Neutrophil (primary cell): ENCODE data around the gene EEFSEC.

ENCODE experiments used
- H3K27ac ChIP-seq: fragments of 200-600 bp; sonication (generic); 2 replicates; pipeline ENCODE4 v1.5.1; 2016; ENCODE audit warnings: mild to moderate bottlenecking, moderate library complexity
- H3K27me3 ChIP-seq: fragments of 200-600 bp; sonication (generic); 2 replicates; pipeline ENCODE4 v1.6.0; 2016; ENCODE audit warnings: mild to moderate bottlenecking
- H3K36me3 ChIP-seq: fragments of 200-600 bp; sonication (generic); 2 replicates; pipeline ENCODE4 v1.5.1; 2017
- H3K4me1 ChIP-seq, 2 experiments: fragments of 200-600 bp in 1 of 2; sonication (generic) in 1 of 2; 1 replicate in 1 of 2; 2 replicates in 1 of 2; pipeline versions ENCODE4 v1.5.1 to v1.6.1; 2013 to 2016; ENCODE audit warnings: low read depth in 1 of 2, low read length in 1 of 2, mild to moderate bottlenecking in 1 of 2, moderate library complexity in 1 of 2; ENCODE audit not compliant: control insufficient read depth in 1 of 2, insufficient read depth in 1 of 2
- H3K4me3 ChIP-seq, 2 experiments: fragments of 200-600 bp in 1 of 2; sonication (generic) in 1 of 2; 1 replicate in 1 of 2; 2 replicates in 1 of 2; pipeline ENCODE4 v1.5.1; 2013 to 2016; ENCODE audit warnings: low read depth in 1 of 2, low read length in 1 of 2, mild to moderate bottlenecking in 1 of 2, moderate library complexity in 1 of 2
- H3K9me3 ChIP-seq: fragments of 200-600 bp; sonication (generic); 2 replicates; pipeline ENCODE4 v1.5.1; 2016
- CTCF ChIP-seq: fragments of 200-600 bp; sonication (generic); IDR thresholded peaks from 2 replicates; pipeline ENCODE4 v1.5.1; 2016; ENCODE audit warnings: antibody characterized with exemption

The EEFSEC gene

GRCh38 chr3:128201158-128201755 lies 48.0 kb downstream of the EEFSEC start:
- Histone ChIP-seq H3K9me3 (no peaks in the 10 kb centered on the region), H3K27me3 (no peaks in the 10 kb centered on the region), H3K27ac (no peak overlapping the region), H3K36me3 (no peaks in the 10 kb centered on the region), H3K4me3 (no peak overlapping the region), H3K4me1 (no peaks in the 10 kb centered on the region)
- no peak for TF ChIP-seq CTCF

GRCh38 chr3:128203169-128203568 lies 49.9 kb downstream of the EEFSEC start:
- no peaks in the 10 kb centered on the region for H3K36me3 ChIP-seq
- TF ChIP-seq CTCF: no peak

GRCh38 chr3:128205558-128206145 lies 52.4 kb downstream of the EEFSEC start:
- no peak for TF ChIP-seq CTCF
- Histone ChIP-seq H3K4me1 (no peaks in the 10 kb centered on the region), H3K27me3 (no peaks in the 10 kb centered on the region), H3K36me3 (no peaks in the 10 kb centered on the region), H3K4me3 (no peak overlapping the region), H3K27ac (no peak overlapping the region), H3K9me3 (no peaks in the 10 kb centered on the region)

More at GRCh38 chr3:128203169-128203568, 49.9 kb downstream of the EEFSEC start:
- Histone ChIP-seq H3K9me3 (no peaks in the 10 kb centered on the region), H3K4me3 (no peak overlapping the region), H3K4me1 (no peaks in the 10 kb centered on the region), H3K27ac (no peak overlapping the region), H3K27me3 (no peaks in the 10 kb centered on the region)

- no peaks in the 10 kb centered on the region for H3K36me3 ChIP-seq
- H3K27me3 ChIP-seq: no peaks in the 10 kb centered on the region
- no peak for TF ChIP-seq CTCF
- no peaks in the 10 kb centered on the region for H3K9me3 ChIP-seq
- H3K4me3 ChIP-seq: no peak overlapping the region
- H3K27ac ChIP-seq: no peak overlapping the region
- H3K4me1 ChIP-seq: no peaks in the 10 kb centered on the region
These were observed 54.7 kb downstream of the EEFSEC start for GRCh38 chr3:128207951-128208350.

DNA sequence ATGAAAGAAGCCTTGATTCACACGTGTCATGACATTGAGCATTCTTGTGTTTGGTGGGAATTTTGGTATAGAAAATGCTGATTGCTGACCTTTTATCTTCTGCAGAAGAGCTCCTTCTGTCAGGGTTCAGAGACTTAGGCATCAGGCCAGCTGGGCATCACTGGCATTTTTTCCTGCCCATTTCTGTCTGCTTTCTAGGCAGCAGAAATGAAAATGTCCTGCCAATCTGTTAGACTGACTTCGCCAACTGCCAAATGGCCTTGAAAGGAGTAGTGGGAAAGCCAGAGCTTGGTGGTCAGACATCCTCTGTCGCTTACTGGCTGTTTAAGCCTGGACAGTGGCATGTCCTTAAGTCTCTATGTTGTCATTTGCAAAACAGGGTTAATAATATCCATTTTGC lies 57.4 kb downstream of the EEFSEC start:
- no peaks in the 10 kb centered on the region for H3K27me3 ChIP-seq
- TF ChIP-seq CTCF: no peak

More for the DNA sequence above, 57.4 kb downstream of the EEFSEC start:
- Histone ChIP-seq H3K27ac (no peak overlapping the region), H3K36me3 (no peaks in the 10 kb centered on the region), H3K9me3 (no peaks in the 10 kb centered on the region), H3K4me3 (no peak overlapping the region), H3K4me1 (no peaks in the 10 kb centered on the region)
